HepG2 (cell line): Measurements from ENCODE around the gene GALNT10. TPM values are rescaled to one million over a fixed set of nuclear protein-coding genes. Genes with fewer than 3 reads are reported as not detected.

Experiments
- ATAC-seq: fragments of 200-7000 bp; cut with Tn5 transposase; 3 replicates; pipeline ENCODE4 v1.9.1; 2020; ENCODE audit warnings: mild to moderate bottlenecking, moderate library complexity
- BruUV-seq: library from RNA; stranded (reverse); fragments of 400-500 nt; replicated peaks from 2 replicates; lab custom pipeline; 2021; lab: Mats Ljungman, UMichigan
- CTCF ChIA-PET: fragments of 300-600 bp; formaldehyde crosslinking; extraction: SDS; loops from one replicate; lab custom pipeline; 2021; ENCODE audit warnings: low total read pairs, inconsistent platforms, low intra/inter-chr PET ratio; lab: Yijun Ruan, JAX
- POLR2A ChIA-PET: fragments of 350-600 bp; sonication (Branson Sonifier 250); formaldehyde crosslinking; loops from one replicate; lab custom pipeline; 2020; ENCODE audit warnings: antibody characterized with exemption, inconsistent platforms; lab: Yijun Ruan, JAX
- DNase-seq: peaks from one replicate; pipeline ENCODE4 v3.0.0-alpha.2; 2015; ENCODE audit warnings: low spot score
- FAIRE-seq: peaks from 3 replicates; lab custom pipeline; 2011; peaks lifted over from hg19 to GRCh38; lab: Jason Lieb, UNC
- H2AFZ ChIP-seq: one replicate; pipeline ENCODE4 v1.6.1; 2011; ENCODE audit warnings: low read length, inconsistent platforms
- H3K27ac ChIP-seq: fragments of 300-600 bp; 3 replicates; pipeline ENCODE4 v1.8.0; 2011; ENCODE audit warnings: mixed run types, mild to moderate bottlenecking, mixed read lengths, low read length, inconsistent platforms; ENCODE audit not compliant: insufficient read depth; ENCODE audit errors: extremely low read length
- H3K27me3 ChIP-seq, 2 experiments: fragments of 200-600 bp in 1 of 2; 2 replicates in 1 of 2; 3 replicates in 1 of 2; pipeline versions ENCODE4 v1.6.0 to v1.8.0; 2011; ENCODE audit warnings: low read length in 2 of 2, mild to moderate bottlenecking in 2 of 2, moderate library complexity in 2 of 2, inconsistent platforms in 1 of 2; ENCODE audit not compliant: insufficient read depth in 2 of 2, control insufficient read depth in 1 of 2
- H3K36me3 ChIP-seq, 2 experiments: fragments of 200-600 bp in 1 of 2; replicated peaks in 1 of 2; 2 replicates in 1 of 2; 3 replicates in 1 of 2; pipeline versions ENCODE4 v1.5.1 to v1.8.0; 2011; ENCODE audit warnings: low read length in 2 of 2, inconsistent platforms in 1 of 2; ENCODE audit not compliant: insufficient read depth in 2 of 2, control insufficient read depth in 1 of 2
- H3K4me1 ChIP-seq: 2 replicates; pipeline ENCODE4 v1.5.1; 2012; ENCODE audit warnings: low read length, inconsistent platforms; ENCODE audit not compliant: insufficient read depth
- H3K4me2 ChIP-seq: 2 replicates; pipeline ENCODE4 v1.6.0; 2011; ENCODE audit warnings: low read depth, low read length, inconsistent platforms
- H3K4me3 ChIP-seq, 3 experiments: fragments of 200-600 bp in 1 of 3; sonication (generic), shearing (Covaris generic) in 1 of 3; replicated peaks in 1 of 3; 2 replicates each; pipeline ENCODE4 v1.5.1; 2011 to 2016; ENCODE audit warnings: low read length in 3 of 3, inconsistent platforms in 2 of 3, low read depth in 2 of 3, mild to moderate bottlenecking in 2 of 3, control low read depth in 1 of 3, mixed read lengths in 1 of 3; ENCODE audit not compliant: insufficient read depth in 1 of 3
- H3K79me2 ChIP-seq: one replicate; pipeline ENCODE4 v1.6.1; 2011; ENCODE audit warnings: low read length, inconsistent platforms; ENCODE audit not compliant: insufficient read depth
- H3K9ac ChIP-seq: 2 replicates; pipeline ENCODE4 v1.6.0; 2011; ENCODE audit warnings: mild to moderate bottlenecking, low read depth, low read length, inconsistent platforms; ENCODE audit not compliant: insufficient read depth
- H3K9me3 ChIP-seq: 2 replicates; pipeline ENCODE4 v1.5.1; 2012; ENCODE audit warnings: mild to moderate bottlenecking, low read length
- H4K20me1 ChIP-seq: 2 replicates; pipeline ENCODE4 v1.6.0; 2011; ENCODE audit warnings: inconsistent platforms, mild to moderate bottlenecking, low read length, moderate library complexity; ENCODE audit not compliant: insufficient read depth
- CBX5 ChIP-seq: sonication (generic); formaldehyde crosslinking; IDR thresholded peaks from 2 replicates; pipeline ENCODE4 v1.4.0; 2020; ENCODE audit warnings: missing genetic modification reagents, borderline replicate concordance
- HNF4G ChIP-seq, 2 experiments: sonication (generic) in 1 of 2; formaldehyde crosslinking in 1 of 2; IDR thresholded peaks; 2 replicates each; pipeline versions ENCODE4 v1.4.0 to v1.6.1; 2011 to 2020; ENCODE audit warnings: borderline replicate concordance in 2 of 2, low read depth in 2 of 2, mild to moderate bottlenecking in 2 of 2, low read length in 1 of 2, missing genetic modification reagents in 1 of 2, moderate library complexity in 1 of 2
- HNRNPL ChIP-seq: fragments of 200-400 bp; formaldehyde crosslinking; IDR thresholded peaks from 2 replicates; pipeline ENCODE4 v1.6.1; 2017; ENCODE audit warnings: mild to moderate bottlenecking, low read depth, low read length
- KLF9 ChIP-seq: IDR thresholded peaks from 2 replicates; pipeline ENCODE4 v1.6.1; 2016; ENCODE audit warnings: low read depth
- MXD1 ChIP-seq: sonication (generic); formaldehyde crosslinking; IDR thresholded peaks from 2 replicates; pipeline ENCODE4 v1.4.0; 2020; ENCODE audit warnings: mild to moderate bottlenecking, missing genetic modification reagents
- SAP130 ChIP-seq: IDR thresholded peaks from 2 replicates; pipeline ENCODE4 v1.6.1; 2016; ENCODE audit warnings: low read depth
- ZNF136 ChIP-seq: sonication (generic); formaldehyde crosslinking; IDR thresholded peaks from 2 replicates; pipeline ENCODE4 v1.8.1; 2022; ENCODE audit warnings: low read depth, mild to moderate bottlenecking, moderate library complexity, missing genetic modification reagents
- ZNF282 ChIP-seq: fragments of 450-650 bp; IDR thresholded peaks from 2 replicates; pipeline ENCODE4 v1.6.1; 2018; ENCODE audit not compliant: partially characterized antibody
- ZNF546 ChIP-seq: sonication (generic); formaldehyde crosslinking; conservative IDR thresholded peaks from 2 replicates; pipeline ENCODE4 v1.8.1; 2023; ENCODE audit warnings: mild to moderate bottlenecking, missing genetic modification reagents
- ZNF780A ChIP-seq: sonication (generic); formaldehyde crosslinking; IDR thresholded peaks from 2 replicates; pipeline ENCODE4 v1.8.0; 2022; ENCODE audit warnings: mild to moderate bottlenecking, missing genetic modification reagents, moderate library complexity
- ZSCAN21 ChIP-seq: sonication (generic); formaldehyde crosslinking; IDR thresholded peaks from 2 replicates; pipeline ENCODE4 v1.8.0; 2022; ENCODE audit warnings: mild to moderate bottlenecking, missing genetic modification reagents, moderate library complexity, borderline replicate concordance
- WGBS: methylation state at CpG from one replicate; pipeline ENCODE4 v1.1.6; 2017; ENCODE audit warnings: low lambda C conversion rate; 5-methylcytosine and 5-hydroxymethylcytosine counted together
- in situ Hi-C: cut with HindIII; loops from 2 replicates; pipeline ENCODE4 v1.10.0; 2017; ENCODE audit warnings: low pct_unique_long_range_greater_than_20kb; ENCODE audit not compliant: extremely low pct_ligation_motif_present
- intact Hi-C: fragments of 100-400 bp; cut with micrococcal nuclease; formaldehyde crosslinking; loops from one replicate; pipeline ENCODE4 v1.10.0; 2022; ENCODE audit not compliant: unreplicated experiment
- polyA plus RNA-seq, 8 experiments: library from polyadenylated mRNA; depleted of rRNA in 3 of 8; stranded (reverse) in 7 of 8; unstranded in 1 of 8; fragments of >200 nt; fragmentation: Illumina TruSeq in 4 of 8; extraction: Trizol in 4 of 8; gene quantifications; 2 replicates each; pipeline versions ENCODE4 v1.2.1 to v1.2.3, GENCODE V29; 2011 to 2016; ENCODE audit warnings: low read depth in 4 of 8, missing spikeins in 1 of 8, mixed read lengths in 1 of 8; ENCODE audit not compliant: insufficient read depth in 1 of 8
- total RNA-seq, 5 experiments: library from RNA; depleted of rRNA; stranded (reverse); fragments of >200 nt; fragmentation: Illumina TruSeq; extraction: Trizol; gene quantifications; 2 replicates each; pipeline ENCODE4 v1.2.3, GENCODE V29; 2016; ENCODE audit warnings: low read depth in 1 of 5
- TF ChIP-seq, protein P1 (sequence below): sonication (generic); formaldehyde crosslinking; IDR thresholded peaks from 2 replicates; pipeline ENCODE4 v1.4.0; 2020; ENCODE audit warnings: missing genetic modification reagents, borderline replicate concordance
- TF ChIP-seq, protein P2 (sequence below): sonication (generic); formaldehyde crosslinking; IDR thresholded peaks from 2 replicates; pipeline ENCODE4 v1.8.1; 2023; ENCODE audit warnings: mild to moderate bottlenecking, missing genetic modification reagents
- TF ChIP-seq, protein P3 (sequence below): sonication (generic); formaldehyde crosslinking; IDR thresholded peaks from 2 replicates; pipeline ENCODE4 v1.9.0; 2022; ENCODE audit warnings: missing genetic modification reagents, mild to moderate bottlenecking, borderline replicate concordance

Gene GALNT10
- total and polyA plus RNA-seq, 2 of the 13 experiments (the other 11 are each of a cell fraction or from before 2014, with no cell fraction given), result 8.1 to 11.2 TPM

DNA sequence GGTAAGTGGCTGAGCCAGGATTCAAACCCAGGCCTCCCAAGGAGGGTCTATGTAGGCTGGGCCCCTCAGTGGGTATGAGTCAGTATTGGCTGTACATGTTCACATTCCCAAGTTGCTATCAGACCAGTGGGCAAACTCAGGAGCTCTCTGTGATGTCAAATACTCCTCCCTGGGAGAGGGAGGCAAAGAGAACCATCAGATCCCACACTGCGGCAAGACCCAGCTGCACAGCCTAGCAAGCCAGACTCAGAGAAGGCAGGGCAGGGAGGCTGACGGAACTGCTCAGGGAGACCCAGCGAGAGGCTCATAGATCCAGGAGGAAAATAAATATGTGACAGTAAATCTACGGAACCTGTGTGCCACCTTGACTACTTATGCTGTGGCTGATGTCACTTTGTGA, 212.7 kb downstream of the GALNT10 start:
- ATAC-seq, result no peak
- POLR2A ChIA-PET, result no interaction called here
- Histone ChIP-seq H3K9me3 (no peaks in the 10 kb centered on the region), H3K27me3 (no peaks in the 10 kb centered on the region), H3K4me2 (no peak overlapping the region), H4K20me1 (no peaks in the 10 kb centered on the region), H3K79me2 (no peaks in the 10 kb centered on the region), H3K36me3 (no peaks in the 10 kb centered on the region), H2AFZ (no peak overlapping the region), H3K9ac (no peak overlapping the region), H3K4me1 (0 out of 2 replicates have a peak, but pooled peaks cover 9% of the 10 kb centered on the region), H3K27ac (no peak overlapping the region), H3K4me3 (no peak overlapping the region)
- intact Hi-C loops, result loop anchor here (10.0 kb wide), 1 partner anchor 68 kb away; no protein-coding TSS in a partner anchor
- 89% methylated on average over 4 of the region's 4 CpGs for WGBS
- in situ Hi-C loops, result no loop called here
- no TSS peak for BruUV-seq
- CTCF ChIA-PET, result no interaction called here
- no peak for DNase-seq
- no peak for FAIRE-seq
- no peak for TF ChIP-seq ZSCAN21 (CRISPR knock-in tag)
- TF ChIP-seq, protein P1, sequence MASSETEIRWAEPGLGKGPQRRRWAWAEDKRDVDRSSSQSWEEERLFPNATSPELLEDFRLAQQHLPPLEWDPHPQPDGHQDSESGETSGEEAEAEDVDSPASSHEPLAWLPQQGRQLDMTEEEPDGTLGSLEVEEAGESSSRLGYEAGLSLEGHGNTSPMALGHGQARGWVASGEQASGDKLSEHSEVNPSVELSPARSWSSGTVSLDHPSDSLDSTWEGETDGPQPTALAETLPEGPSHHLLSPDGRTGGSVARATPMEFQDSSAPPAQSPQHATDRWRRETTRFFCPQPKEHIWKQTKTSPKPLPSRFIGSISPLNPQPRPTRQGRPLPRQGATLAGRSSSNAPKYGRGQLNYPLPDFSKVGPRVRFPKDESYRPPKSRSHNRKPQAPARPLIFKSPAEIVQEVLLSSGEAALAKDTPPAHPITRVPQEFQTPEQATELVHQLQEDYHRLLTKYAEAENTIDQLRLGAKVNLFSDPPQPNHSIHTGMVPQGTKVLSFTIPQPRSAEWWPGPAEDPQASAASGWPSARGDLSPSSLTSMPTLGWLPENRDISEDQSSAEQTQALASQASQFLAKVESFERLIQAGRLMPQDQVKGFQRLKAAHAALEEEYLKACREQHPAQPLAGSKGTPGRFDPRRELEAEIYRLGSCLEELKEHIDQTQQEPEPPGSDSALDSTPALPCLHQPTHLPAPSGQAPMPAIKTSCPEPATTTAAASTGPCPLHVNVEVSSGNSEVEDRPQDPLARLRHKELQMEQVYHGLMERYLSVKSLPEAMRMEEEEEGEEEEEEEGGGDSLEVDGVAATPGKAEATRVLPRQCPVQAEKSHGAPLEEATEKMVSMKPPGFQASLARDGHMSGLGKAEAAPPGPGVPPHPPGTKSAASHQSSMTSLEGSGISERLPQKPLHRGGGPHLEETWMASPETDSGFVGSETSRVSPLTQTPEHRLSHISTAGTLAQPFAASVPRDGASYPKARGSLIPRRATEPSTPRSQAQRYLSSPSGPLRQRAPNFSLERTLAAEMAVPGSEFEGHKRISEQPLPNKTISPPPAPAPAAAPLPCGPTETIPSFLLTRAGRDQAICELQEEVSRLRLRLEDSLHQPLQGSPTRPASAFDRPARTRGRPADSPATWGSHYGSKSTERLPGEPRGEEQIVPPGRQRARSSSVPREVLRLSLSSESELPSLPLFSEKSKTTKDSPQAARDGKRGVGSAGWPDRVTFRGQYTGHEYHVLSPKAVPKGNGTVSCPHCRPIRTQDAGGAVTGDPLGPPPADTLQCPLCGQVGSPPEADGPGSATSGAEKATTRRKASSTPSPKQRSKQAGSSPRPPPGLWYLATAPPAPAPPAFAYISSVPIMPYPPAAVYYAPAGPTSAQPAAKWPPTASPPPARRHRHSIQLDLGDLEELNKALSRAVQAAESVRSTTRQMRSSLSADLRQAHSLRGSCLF (CRISPR knock-in tag), result no peak
- TF ChIP-seq ZNF780A (CRISPR knock-in tag), result no peak
- TF ChIP-seq, protein P2, sequence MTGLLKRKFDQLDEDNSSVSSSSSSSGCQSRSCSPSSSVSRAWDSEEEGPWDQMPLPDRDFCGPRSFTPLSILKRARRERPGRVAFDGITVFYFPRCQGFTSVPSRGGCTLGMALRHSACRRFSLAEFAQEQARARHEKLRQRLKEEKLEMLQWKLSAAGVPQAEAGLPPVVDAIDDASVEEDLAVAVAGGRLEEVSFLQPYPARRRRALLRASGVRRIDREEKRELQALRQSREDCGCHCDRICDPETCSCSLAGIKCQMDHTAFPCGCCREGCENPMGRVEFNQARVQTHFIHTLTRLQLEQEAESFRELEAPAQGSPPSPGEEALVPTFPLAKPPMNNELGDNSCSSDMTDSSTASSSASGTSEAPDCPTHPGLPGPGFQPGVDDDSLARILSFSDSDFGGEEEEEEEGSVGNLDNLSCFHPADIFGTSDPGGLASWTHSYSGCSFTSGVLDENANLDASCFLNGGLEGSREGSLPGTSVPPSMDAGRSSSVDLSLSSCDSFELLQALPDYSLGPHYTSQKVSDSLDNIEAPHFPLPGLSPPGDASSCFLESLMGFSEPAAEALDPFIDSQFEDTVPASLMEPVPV, result no peak
- TF ChIP-seq SAP130 (CRISPR knock-in tag), result no peak
- no peak for TF ChIP-seq ZNF282
- TF ChIP-seq HNF4G (IDR thresholded peaks at IDR 0.05; ENCODE audit: borderline replicate concordance, low read depth, low read length), result no peak
- no peak for TF ChIP-seq HNF4G (CRISPR knock-in tag; IDR thresholded peaks at IDR 0.05; ENCODE audit: borderline replicate concordance, low read depth)
- no peak for TF ChIP-seq MXD1 (CRISPR knock-in tag)
- no peak for TF ChIP-seq CBX5
- no peak for TF ChIP-seq HNRNPL
- no peak for TF ChIP-seq ZNF546 (CRISPR knock-in tag)
- TF ChIP-seq ZNF136, result no peak
- TF ChIP-seq, protein P3, sequence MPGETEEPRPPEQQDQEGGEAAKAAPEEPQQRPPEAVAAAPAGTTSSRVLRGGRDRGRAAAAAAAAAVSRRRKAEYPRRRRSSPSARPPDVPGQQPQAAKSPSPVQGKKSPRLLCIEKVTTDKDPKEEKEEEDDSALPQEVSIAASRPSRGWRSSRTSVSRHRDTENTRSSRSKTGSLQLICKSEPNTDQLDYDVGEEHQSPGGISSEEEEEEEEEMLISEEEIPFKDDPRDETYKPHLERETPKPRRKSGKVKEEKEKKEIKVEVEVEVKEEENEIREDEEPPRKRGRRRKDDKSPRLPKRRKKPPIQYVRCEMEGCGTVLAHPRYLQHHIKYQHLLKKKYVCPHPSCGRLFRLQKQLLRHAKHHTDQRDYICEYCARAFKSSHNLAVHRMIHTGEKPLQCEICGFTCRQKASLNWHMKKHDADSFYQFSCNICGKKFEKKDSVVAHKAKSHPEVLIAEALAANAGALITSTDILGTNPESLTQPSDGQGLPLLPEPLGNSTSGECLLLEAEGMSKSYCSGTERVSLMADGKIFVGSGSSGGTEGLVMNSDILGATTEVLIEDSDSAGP (CRISPR knock-in tag), result no peak
- TF ChIP-seq KLF9 (CRISPR knock-in tag), result no peak
